Heart left ventricle (tissue), 13 donors: ENCODE data around the gene KIAA1217.

Experiments used
- CTCF ChIP-seq, 12 donors: fragments of 200-600 bp; sonication (generic) in 4 of 12; IDR thresholded peaks; one replicate each; pipeline versions ENCODE4 v1.5.0 to v1.8.0; 2018 to 2022; ENCODE audit warnings: antibody characterized with exemption in 12 of 12, mild to moderate bottlenecking in 5 of 12
- POLR2A ChIP-seq, 2 donors: fragments of 450-650 bp; IDR thresholded peaks; one replicate each; pipeline ENCODE4 v1.6.1; 2017; ENCODE audit warnings: antibody characterized with exemption in 2 of 2, mild to moderate bottlenecking in 2 of 2, moderate library complexity in 2 of 2
- donor health status: ischemic (EF 13 %, LVEDD 7.1; RV severe dilation, severe dysfunction).
- donor health status: DM: no; HTN: yes; CAD: no.
- donor health status: DM: no; HTN: no; CAD: no.
- donor health status: ischemic (EF 25% LVEDD 6.9; RV normal size, moderate dysfunction).
- donor health status: ischemic (EF 25% LVEDD 5.7; RV mildly dilated, moderate dysfunction).
- donor health status: ischemic (EF 35%, LVEDD 5.7; RV mildly dilated, moderate dysfunction).
- donor health status: nonischemic (EF 11% LVEDD 7.7; RV severe dilation, severe dysfunction).
- donor health status: DM: yes; HTN: yes; CAD: no.
- donor health status: PGD.
- donor health status: ischemic (EF 29% LVEDD 5.4; RV normal size, mild dysfunction).
- donor health status: nonischemic (EF 23%, LVEDD 6.1; RV moderate dilation, normal function).

GRCh38 chr10:24277771-24278170 is 68.8 kb downstream of the KIAA1217 start:
- no peak for TF ChIP-seq CTCF (IDR thresholded peaks at IDR 0.05)
- no peak for TF ChIP-seq POLR2A (IDR thresholded peaks at IDR 0.05)
